ENCODE measurements around the gene FER.
"Not testable (repeated sequence)": the region's sequence is repeated elsewhere in the genome, so short reads cannot be mapped to it uniquely, and the experiment has no call there.

The FER gene

GRCh38 chr5:109145139-109145538 is 397.4 kb downstream of the FER start:
- DNase-seq = no peak

GRCh38 chr5:109146591-109146990 is 398.9 kb downstream of the FER start:
- no peak for DNase-seq

GRCh38 chr5:109152565-109152964 is 404.9 kb downstream of the FER start:
- DNase-seq = no peak

- no peak for DNase-seq
These were observed 407.9 kb downstream of the FER start for GRCh38 chr5:109155625-109156024.

- no peak for DNase-seq
These were observed 409.2 kb downstream of the FER start for GRCh38 chr5:109156885-109157284.

GRCh38 chr5:109160468-109160867 is 412.8 kb downstream of the FER start:
- no peak for DNase-seq

GRCh38 chr5:109161914-109162683 is 414.4 kb downstream of the FER start:
- DNase-seq = no peak

- no peak for DNase-seq
These were observed 415.6 kb downstream of the FER start for GRCh38 chr5:109163336-109163735.

GRCh38 chr5:109164001-109164400 is 416.3 kb downstream of the FER start:
- no peak for DNase-seq

- no peak for DNase-seq
These were observed 419.9 kb downstream of the FER start for GRCh38 chr5:109167586-109167985.

GRCh38 chr5:109168151-109168550 is 420.5 kb downstream of the FER start:
- DNase-seq = no peak

GRCh38 chr5:109170629-109171350 is 423.1 kb downstream of the FER start:
- DNase-seq = no peak

GRCh38 chr5:109171437-109172073 is 423.9 kb downstream of the FER start:
- not testable (repeated sequence) for DNase-seq

GRCh38 chr5:109173036-109173794 is 425.5 kb downstream of the FER start:
- DNase-seq = no peak

GRCh38 chr5:109177227-109177626 is 429.5 kb downstream of the FER start:
- no peak for DNase-seq

GRCh38 chr5:109177782-109178181 is 430.1 kb downstream of the FER start:
- DNase-seq = no peak

- no peak for DNase-seq
These were observed 433.0 kb downstream of the FER start for GRCh38 chr5:109180668-109181067.

GRCh38 chr5:109186759-109187158 is 439.1 kb downstream of the FER start:
- no peak for DNase-seq

GRCh38 chr5:109191153-109191558 is 443.5 kb downstream of the FER start:
- DNase-seq = no peak

GRCh38 chr5:109192027-109192426 is 444.3 kb downstream of the FER start:
- no peak for DNase-seq

GRCh38 chr5:109192555-109193281 is 445.0 kb downstream of the FER start:
- no peak for DNase-seq

GRCh38 chr5:109195667-109196066 is 448.0 kb downstream of the FER start:
- no peak for DNase-seq
